ENCODE results near the gene STAG1.

GRCh38 chr3:136685882-136686281, 66.3 kb downstream of the STAG1 start:
- TF ChIP-seq CTCF (IDR thresholded peaks at IDR 0.05; ENCODE audit: poor library complexity, severe bottlenecking): no peak
- no peak for TF ChIP-seq MXI1 (conservative IDR thresholded peaks at IDR 0.05; ENCODE audit: poor library complexity, severe bottlenecking)
- TF ChIP-seq EZH2 (IDR thresholded peaks at IDR 0.05; ENCODE audit: borderline replicate concordance, insufficient read depth, low read length, poor library complexity, severe bottlenecking): no peak
- TF ChIP-seq POLR2AphosphoS5 (IDR thresholded peaks at IDR 0.05): no peak
- TF ChIP-seq RAD21 (conservative IDR thresholded peaks at IDR 0.05): no peak
- no peak for TF ChIP-seq REST (IDR thresholded peaks at IDR 0.05; ENCODE audit: borderline replicate concordance)
- no peak for TF ChIP-seq TAF1 (IDR thresholded peaks at IDR 0.05; ENCODE audit: low read depth)
- TF ChIP-seq SMC3 (conservative IDR thresholded peaks at IDR 0.05; ENCODE audit: poor library complexity): no peak
- TF ChIP-seq EP300 (conservative IDR thresholded peaks at IDR 0.05; ENCODE audit: poor library complexity, severe bottlenecking): no peak

Measured in neural cell (in vitro differentiated cells).